Activated CD4-positive, alpha-beta memory T cell treated with anti-CD3 and anti-CD28 coated beads for 36 hours (primary cell): ENCODE results near the gene PGBD2. TPM values are rescaled to one million over a fixed set of nuclear protein-coding genes. Genes with fewer than 3 reads are reported as not detected.
A peak's percentile ranks its signal among the peaks of the same experiment; 100 is the strongest.

Source experiments
- CTCF ChIA-PET: fragments of 350-600 bp; sonication (Branson Sonifier 250); formaldehyde crosslinking; loops from one replicate; lab custom pipeline; 2021; ENCODE audit warnings: antibody characterized with exemption, inconsistent platforms; lab: Charles Lee
- POLR2A ChIA-PET: fragments of 350-600 bp; sonication (Branson Sonifier 250); formaldehyde crosslinking; loops from one replicate; lab custom pipeline; 2021; ENCODE audit warnings: antibody characterized with exemption; lab: Charles Lee
- DNase-seq: peaks from one replicate; pipeline ENCODE4 v3.0.0-alpha.2; 2020
- H3K27ac Mint-ChIP-seq: one replicate; pipeline ENCODE4 v1.8.0; 2021; ENCODE audit warnings: mixed read lengths
- H3K27me3 Mint-ChIP-seq: one replicate; pipeline ENCODE4 v1.8.0; 2021; ENCODE audit warnings: mixed read lengths
- H3K36me3 Mint-ChIP-seq: one replicate; pipeline ENCODE4 v1.8.0; 2021; ENCODE audit warnings: mixed read lengths
- H3K4me1 Mint-ChIP-seq: one replicate; pipeline ENCODE4 v1.8.0; 2021; ENCODE audit warnings: low read depth, mixed read lengths
- H3K4me3 Mint-ChIP-seq: one replicate; pipeline ENCODE4 v1.8.0; 2021; ENCODE audit warnings: mild to moderate bottlenecking, mixed read lengths
- H3K9me3 Mint-ChIP-seq: one replicate; pipeline ENCODE4 v1.8.0; 2021; ENCODE audit warnings: mixed read lengths
- intact Hi-C: fragments of 100-400 bp; cut with micrococcal nuclease; formaldehyde crosslinking; loops from one replicate; pipeline ENCODE4 v1.15.1; 2023
- total RNA-seq, 2 experiments: library from RNA; stranded (reverse); gene quantifications; one replicate each; pipeline ENCODE4 v1.2.3, GENCODE V29; 2021

The PGBD2 gene
- total RNA-seq, 2 experiments from 2014 or later, result 4.2 to 4.3 TPM

DNA sequence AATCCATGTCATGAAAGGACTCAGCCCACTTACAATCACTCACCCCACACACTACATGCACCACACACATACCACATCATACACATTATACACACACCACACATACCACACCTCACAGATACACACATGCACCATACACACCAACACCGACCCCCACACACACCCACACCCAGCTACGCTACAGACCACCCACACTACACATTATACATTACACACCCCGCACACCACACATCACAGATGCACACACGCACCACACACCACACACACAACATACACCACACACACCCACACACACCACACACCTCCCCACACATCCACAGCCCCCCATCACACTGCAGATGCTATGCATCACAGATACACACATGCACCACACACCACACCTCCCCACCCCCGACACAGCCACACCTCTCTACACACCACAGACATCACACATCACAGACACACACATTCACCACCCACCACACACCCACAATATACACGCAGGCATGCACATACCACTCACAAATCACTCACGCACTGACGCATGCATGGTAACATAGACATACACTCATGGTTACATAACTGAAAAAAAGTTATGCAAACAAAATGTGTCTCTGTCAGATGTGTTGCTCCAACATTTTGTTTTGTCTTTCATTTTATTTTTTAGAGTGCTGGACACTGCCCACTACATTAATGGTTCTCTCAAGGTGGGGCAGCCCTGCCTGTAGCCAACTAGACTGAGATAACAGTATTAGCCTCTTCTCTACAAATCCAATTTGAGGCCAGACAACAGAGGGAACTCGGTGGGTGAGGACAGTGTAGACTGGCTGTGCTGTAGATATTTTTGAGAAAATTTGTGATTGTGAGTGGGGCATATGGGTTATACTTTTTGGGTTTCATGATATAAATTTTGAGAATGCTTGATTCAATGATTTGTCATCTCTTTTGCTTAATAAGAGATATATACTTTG, 15.2 kb upstream of the PGBD2 start:
- H3K9me3 Mint-ChIP-seq, result no peaks in the 10 kb centered on the region
- H3K27me3 Mint-ChIP-seq, result peaks cover 9% of the 10 kb centered on the region
- no peaks in the 10 kb centered on the region for H3K4me1 Mint-ChIP-seq
- H3K27ac Mint-ChIP-seq, result no peak overlapping the region
- ChIA-PET CTCF (no interaction called here), POLR2A (no interaction called here)
- no peak overlapping the region for H3K4me3 Mint-ChIP-seq
- DNase-seq, result no peak
- no peaks in the 10 kb centered on the region for H3K36me3 Mint-ChIP-seq
- intact Hi-C loops, result no loop called here

DNA sequence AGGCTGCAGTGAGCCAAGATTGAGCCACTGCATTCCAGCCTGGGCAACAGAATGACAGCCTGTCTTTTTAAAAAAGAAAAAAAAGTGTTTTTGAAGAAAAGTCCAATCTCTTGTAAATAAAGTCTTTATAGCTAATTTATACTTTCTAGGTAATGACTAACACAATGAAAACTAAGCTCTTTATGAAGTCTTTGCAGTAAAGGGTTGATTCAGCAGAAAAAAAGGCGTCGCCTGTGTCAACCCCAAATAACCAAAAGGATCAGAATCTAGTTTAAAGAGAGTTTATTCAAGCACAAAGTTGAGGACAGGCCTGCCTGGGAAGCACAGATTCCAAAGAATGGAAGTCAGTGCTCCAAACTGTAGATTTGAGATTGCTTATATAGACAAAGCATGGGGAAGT, 14.3 kb upstream of the PGBD2 start:
- no peak overlapping the region for H3K27ac Mint-ChIP-seq
- H3K4me1 Mint-ChIP-seq, result no peaks in the 10 kb centered on the region
- CTCF ChIA-PET, result no interaction called here
- no peak overlapping the region for H3K4me3 Mint-ChIP-seq
- H3K9me3 Mint-ChIP-seq, result no peaks in the 10 kb centered on the region
- H3K36me3 Mint-ChIP-seq, result no peaks in the 10 kb centered on the region
- intact Hi-C loops, result no loop called here
- H3K27me3 Mint-ChIP-seq, result peaks cover 12% of the 10 kb centered on the region
- no peak for DNase-seq
- POLR2A ChIA-PET, result no interaction called here

DNA sequence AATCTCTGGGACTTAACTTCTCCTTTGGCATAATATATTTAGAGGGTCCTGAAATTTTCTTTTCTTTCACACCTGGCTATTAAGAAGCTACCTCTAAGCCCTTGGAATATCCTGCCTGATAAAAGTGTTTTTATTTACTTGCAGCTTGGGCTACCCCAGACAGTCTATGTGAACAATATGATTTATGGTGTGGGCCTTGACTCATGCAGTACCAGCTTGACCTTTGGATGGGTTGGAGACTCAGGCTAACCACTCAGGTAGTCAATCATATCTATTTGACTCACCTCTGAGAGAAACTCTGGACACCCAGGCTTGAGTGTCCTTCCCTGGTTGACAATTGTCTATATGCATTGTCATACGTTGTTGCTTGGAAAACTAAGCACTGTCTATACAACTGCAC, 13.4 kb upstream of the PGBD2 start:
- POLR2A ChIA-PET, result no interaction called here
- CTCF ChIA-PET, result no interaction called here
- no peak for DNase-seq
- H3K4me3 Mint-ChIP-seq, result no peak overlapping the region
- H3K27me3 Mint-ChIP-seq, result peaks cover 17% of the 10 kb centered on the region
- no peaks in the 10 kb centered on the region for H3K36me3 Mint-ChIP-seq
- H3K4me1 Mint-ChIP-seq, result no peaks in the 10 kb centered on the region
- no peaks in the 10 kb centered on the region for H3K9me3 Mint-ChIP-seq
- intact Hi-C loops, result no loop called here
- no peak overlapping the region for H3K27ac Mint-ChIP-seq

- CTCF ChIA-PET, result no interaction called here
- Mint-ChIP-seq H3K36me3 (no peaks in the 10 kb centered on the region), H3K27me3 (peaks cover 25% of the 10 kb centered on the region), H3K27ac (no peak overlapping the region), H3K4me1 (no peaks in the 10 kb centered on the region), H3K9me3 (no peaks in the 10 kb centered on the region), H3K4me3 (no peak overlapping the region)
- no peak for DNase-seq
- POLR2A ChIA-PET, result no interaction called here
- intact Hi-C loops, result no loop called here
Observed at GRCh38 chr1:248894837-248895236, 11.2 kb upstream of the PGBD2 start.

- H3K9me3 Mint-ChIP-seq, result no peaks in the 10 kb centered on the region
- peaks cover 18% of the 10 kb centered on the region for H3K27me3 Mint-ChIP-seq
- H3K27ac Mint-ChIP-seq, result no peak overlapping the region
- ChIA-PET POLR2A (no interaction called here), CTCF (no interaction called here)
- intact Hi-C loops, result no loop called here
- no peak for DNase-seq
- H3K4me1 Mint-ChIP-seq, result no peaks in the 10 kb centered on the region
- no peaks in the 10 kb centered on the region for H3K36me3 Mint-ChIP-seq
- H3K4me3 Mint-ChIP-seq, result no peak overlapping the region
Observed at GRCh38 chr1:248897412-248898337, 8.4 kb upstream of the PGBD2 start.

DNA sequence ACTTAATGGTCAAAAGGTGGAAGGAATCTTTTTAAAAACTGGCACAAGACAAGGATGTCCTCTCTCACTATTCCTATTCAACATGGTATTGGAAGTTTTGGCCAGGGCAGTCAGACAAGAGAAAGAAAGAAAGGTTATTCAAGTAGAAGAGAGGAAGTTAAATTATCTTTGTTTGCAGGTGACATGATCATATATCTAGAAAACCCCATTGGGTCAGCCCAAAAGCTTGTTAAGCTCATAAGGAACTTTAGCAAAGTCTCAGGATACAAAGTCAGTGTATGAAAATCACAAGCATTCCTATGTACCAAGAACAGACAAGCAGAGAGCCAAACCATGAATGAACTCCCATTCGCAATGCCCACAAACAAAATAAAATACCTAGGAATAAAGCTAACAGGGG, 5.4 kb upstream of the PGBD2 start:
- Mint-ChIP-seq H3K27ac (no peak overlapping the region), H3K9me3 (no peaks in the 10 kb centered on the region), H3K4me1 (peaks cover 7% of the 10 kb centered on the region), H3K27me3 (peaks cover 18% of the 10 kb centered on the region), H3K4me3 (no peak overlapping the region), H3K36me3 (no peaks in the 10 kb centered on the region)
- intact Hi-C loops, result no loop called here
- DNase-seq, result no peak
- POLR2A ChIA-PET, result interaction anchor here (1.1 kb wide), 1 partner anchor 14 kb away, joined by 3 read pairs; no protein-coding TSS in a partner anchor
- CTCF ChIA-PET, result no interaction called here

GRCh38 chr1:248901578-248901977, 4.5 kb upstream of the PGBD2 start:
- no peak overlapping the region for H3K4me3 Mint-ChIP-seq
- POLR2A ChIA-PET, result interaction anchor here (1.1 kb wide), 1 partner anchor 15 kb away, joined by 3 read pairs; no protein-coding TSS in a partner anchor

GRCh38 chr1:248904437-248905216, 1.4 kb upstream of the PGBD2 start:
- CTCF ChIA-PET, result interaction anchor here (1.6 kb wide), 1 partner anchor 78 kb away, joined by 4 read pairs; the partner anchor contains the start of gene SH3BP5L
- Mint-ChIP-seq H3K36me3 (no peaks in the 10 kb centered on the region), H3K27me3 (peaks cover 3% of the 10 kb centered on the region), H3K27ac (no peak overlapping the region), H3K4me1 (peaks cover 21% of the 10 kb centered on the region), H3K4me3 (no peak overlapping the region), H3K9me3 (no peaks in the 10 kb centered on the region)
- intact Hi-C loops, result no loop called here
- DNase-seq, result no peak
- POLR2A ChIA-PET, result no interaction called here

More at GRCh38 chr1:248901578-248901977, 4.5 kb upstream of the PGBD2 start:
- H3K27me3 Mint-ChIP-seq, result peaks cover 16% of the 10 kb centered on the region
- intact Hi-C loops, result no loop called here
- H3K36me3 Mint-ChIP-seq, result no peaks in the 10 kb centered on the region
- H3K27ac Mint-ChIP-seq, result no peak overlapping the region
- peaks cover 9% of the 10 kb centered on the region for H3K4me1 Mint-ChIP-seq
- CTCF ChIA-PET, result no interaction called here
- no peak for DNase-seq
- H3K9me3 Mint-ChIP-seq, result no peaks in the 10 kb centered on the region

GRCh38 chr1:248905662-248906008, 400 bp upstream of the PGBD2 start:
- ChIA-PET POLR2A (interaction anchor here (1.5 kb wide), 1 partner anchor 80 kb away, joined by 7 read pairs; the partner anchor contains the start of gene SH3BP5L), CTCF (interaction anchor here (1.2 to 1.9 kb wide), 3 partner anchors 31 to 79 kb away, joined by 3 to 6 read pairs (median 4); partner anchors contain the start of genes SH3BP5L and ZNF692)
- Mint-ChIP-seq H3K4me1 (peaks cover 21% of the 10 kb centered on the region), H3K27ac (peak overlapping the region; percentile 91), H3K36me3 (no peaks in the 10 kb centered on the region), H3K4me3 (peak overlapping the region; percentile 81), H3K9me3 (no peaks in the 10 kb centered on the region), H3K27me3 (peaks cover 2% of the 10 kb centered on the region)
- DNase-seq, result no peak
- intact Hi-C loops, result loop anchor here (1.0 kb wide), 5 partner anchors 19 to 79 kb away; partner anchors contain the start of gene ZNF672

- DNase-seq, result no peak
- Mint-ChIP-seq H3K36me3 (no peaks in the 10 kb centered on the region), H3K4me1 (peaks cover 21% of the 10 kb centered on the region), H3K27me3 (no peaks in the 10 kb centered on the region), H3K9me3 (no peaks in the 10 kb centered on the region), H3K4me3 (peak overlapping the region; percentile 90), H3K27ac (peak overlapping the region; percentile 87)
- ChIA-PET POLR2A (interaction anchor here (1.2 to 1.5 kb wide), 2 partner anchors 48 to 81 kb away, joined by 5 to 7 read pairs; partner anchors contain the start of genes SH3BP5L and ZNF692), CTCF (interaction anchor here (0.6 to 1.9 kb wide), 3 partner anchors 49 to 80 kb away, joined by 3 to 6 read pairs (median 4); partner anchors contain the start of gene ZNF692)
- intact Hi-C loops, result loop anchor here (1.0 kb wide), 5 partner anchors 17 to 81 kb away; partner anchors contain the start of gene ZNF672
Observed at GRCh38 chr1:248906753-248907661, 972 bp downstream of the PGBD2 start.
